NK-92 (cell line): ENCODE measurements around the gene CHPT1.
"Not testable (repeated sequence)": the region's sequence is repeated elsewhere in the genome, so short reads cannot be mapped to it uniquely, and the experiment has no call there.

Experiments
- DNase-seq: peaks from one replicate; lab custom pipeline; 2025; ENCODE audit not compliant: unreplicated experiment; lab: John Stamatoyannopoulos, UW

The CHPT1 gene

GRCh38 chr12:101719566-101719965 lies 22.1 kb downstream of the CHPT1 start:
- no peak for DNase-seq

GRCh38 chr12:101720118-101720517 lies 22.7 kb downstream of the CHPT1 start:
- no peak for DNase-seq

- DNase-seq = no peak
Observed at GRCh38 chr12:101722392-101722791, 25.0 kb downstream of the CHPT1 start.

- no peak for DNase-seq
Observed at GRCh38 chr12:101727098-101727497, 29.7 kb downstream of the CHPT1 start.

GRCh38 chr12:101729842-101730241 lies 32.4 kb downstream of the CHPT1 start:
- DNase-seq = no peak

GRCh38 chr12:101732318-101732717 lies 34.9 kb downstream of the CHPT1 start:
- DNase-seq = no peak

GRCh38 chr12:101733166-101733565 lies 35.7 kb downstream of the CHPT1 start:
- no peak for DNase-seq

GRCh38 chr12:101734482-101734881 lies 37.0 kb downstream of the CHPT1 start:
- DNase-seq = not testable (repeated sequence)

- DNase-seq = no peak
Observed at GRCh38 chr12:101737476-101737875, 40.0 kb downstream of the CHPT1 start.

GRCh38 chr12:101738920-101739665 lies 41.7 kb downstream of the CHPT1 start, which contains the start of gene SYCP3:
TSS of gene SYCP3 (minus strand) at chr12:101739462. CDS start at chr12:101737935, 1,527 bp downstream.
- no peak for DNase-seq

GRCh38 chr12:101740566-101740965 lies 43.1 kb downstream of the CHPT1 start:
- no peak for DNase-seq

GRCh38 chr12:101740980-101741379 lies 43.5 kb downstream of the CHPT1 start:
- no peak for DNase-seq

GRCh38 chr12:101743242-101743641 lies 45.8 kb downstream of the CHPT1 start:
- no peak for DNase-seq

- no peak for DNase-seq
Observed at GRCh38 chr12:101743724-101744472, 46.5 kb downstream of the CHPT1 start.

GRCh38 chr12:101745481-101745880 lies 48.0 kb downstream of the CHPT1 start:
- no peak for DNase-seq

- DNase-seq = no peak
Observed at GRCh38 chr12:101746196-101746595, 48.8 kb downstream of the CHPT1 start.

GRCh38 chr12:101746661-101747060 lies 49.2 kb downstream of the CHPT1 start:
- no peak for DNase-seq

- DNase-seq = no peak
Observed at GRCh38 chr12:101747697-101748096, 50.3 kb downstream of the CHPT1 start.

GRCh38 chr12:101748907-101749306 lies 51.5 kb downstream of the CHPT1 start:
- DNase-seq = no peak

GRCh38 chr12:101749657-101750056 lies 52.2 kb downstream of the CHPT1 start:
- DNase-seq = no peak

GRCh38 chr12:101750152-101750551 lies 52.7 kb downstream of the CHPT1 start:
- DNase-seq = no peak

GRCh38 chr12:101759396-101760047 lies 62.1 kb downstream of the CHPT1 start:
- no peak for DNase-seq
